ENCODE data around the gene PTGER3.

Gene PTGER3

GRCh38 chr1:71023515-71023914 lies 24.1 kb downstream of the PTGER3 start:
- no peaks in the 10 kb centered on the region for H3K4me1 ChIP-seq (ENCODE audit: control insufficient read depth, insufficient read depth, low read length)
- no peak overlapping the region for H3K27ac ChIP-seq (ENCODE audit: low read depth, low read length)
- no peaks in the 10 kb centered on the region for H3K36me3 ChIP-seq (ENCODE audit: control insufficient read depth, insufficient read depth, low read length)
- no peaks in the 10 kb centered on the region for H3K27me3 ChIP-seq (ENCODE audit: control insufficient read depth, insufficient read depth, low read length)
- H3K4me3 ChIP-seq (ENCODE audit: low read length), result no peak overlapping the region
- no peak overlapping the region for H3K9ac ChIP-seq (ENCODE audit: low read length)

GRCh38 chr1:71019233-71019969 lies 28.2 kb downstream of the PTGER3 start:
- Histone ChIP-seq H3K27me3 (ENCODE audit: control insufficient read depth, insufficient read depth, low read length) (no peaks in the 10 kb centered on the region), H3K36me3 (ENCODE audit: control insufficient read depth, insufficient read depth, low read length) (no peaks in the 10 kb centered on the region), H3K27ac (ENCODE audit: low read depth, low read length) (no peak overlapping the region), H3K4me3 (ENCODE audit: low read length) (no peak overlapping the region), H3K9ac (ENCODE audit: low read length) (no peak overlapping the region), H3K4me1 (ENCODE audit: control insufficient read depth, insufficient read depth, low read length) (no peaks in the 10 kb centered on the region)

GRCh38 chr1:71018791-71019190 lies 28.8 kb downstream of the PTGER3 start:
- H3K27me3 ChIP-seq (ENCODE audit: control insufficient read depth, insufficient read depth, low read length), result no peaks in the 10 kb centered on the region
- no peak overlapping the region for H3K4me3 ChIP-seq (ENCODE audit: low read length)
- no peaks in the 10 kb centered on the region for H3K4me1 ChIP-seq (ENCODE audit: control insufficient read depth, insufficient read depth, low read length)
- no peaks in the 10 kb centered on the region for H3K36me3 ChIP-seq (ENCODE audit: control insufficient read depth, insufficient read depth, low read length)
- H3K9ac ChIP-seq (ENCODE audit: low read length), result no peak overlapping the region
- no peak overlapping the region for H3K27ac ChIP-seq (ENCODE audit: low read depth, low read length)

GRCh38 chr1:71015745-71016144 lies 31.9 kb downstream of the PTGER3 start:
- Histone ChIP-seq H3K4me3 (ENCODE audit: low read length) (no peak overlapping the region), H3K27me3 (ENCODE audit: control insufficient read depth, insufficient read depth, low read length) (no peaks in the 10 kb centered on the region), H3K36me3 (ENCODE audit: control insufficient read depth, insufficient read depth, low read length) (no peaks in the 10 kb centered on the region), H3K4me1 (ENCODE audit: control insufficient read depth, insufficient read depth, low read length) (no peaks in the 10 kb centered on the region), H3K27ac (ENCODE audit: low read depth, low read length) (no peak overlapping the region), H3K9ac (ENCODE audit: low read length) (no peak overlapping the region)

- Histone ChIP-seq H3K27me3 (ENCODE audit: control insufficient read depth, insufficient read depth, low read length) (no peaks in the 10 kb centered on the region), H3K9ac (ENCODE audit: low read length) (no peak overlapping the region), H3K27ac (ENCODE audit: low read depth, low read length) (no peak overlapping the region), H3K36me3 (ENCODE audit: control insufficient read depth, insufficient read depth, low read length) (no peaks in the 10 kb centered on the region), H3K4me1 (ENCODE audit: control insufficient read depth, insufficient read depth, low read length) (no peaks in the 10 kb centered on the region), H3K4me3 (ENCODE audit: low read length) (no peak overlapping the region)
Measured at GRCh38 chr1:71014178-71014579, 33.4 kb downstream of the PTGER3 start.

GRCh38 chr1:71002709-71003475 lies 44.7 kb downstream of the PTGER3 start:
- H3K4me3 ChIP-seq (ENCODE audit: low read length), result no peak overlapping the region
- no peak overlapping the region for H3K27ac ChIP-seq (ENCODE audit: low read depth, low read length)
- H3K4me1 ChIP-seq (ENCODE audit: control insufficient read depth, insufficient read depth, low read length), result no peaks in the 10 kb centered on the region
- no peaks in the 10 kb centered on the region for H3K27me3 ChIP-seq (ENCODE audit: control insufficient read depth, insufficient read depth, low read length)
- no peaks in the 10 kb centered on the region for H3K36me3 ChIP-seq (ENCODE audit: control insufficient read depth, insufficient read depth, low read length)
- H3K9ac ChIP-seq (ENCODE audit: low read length), result no peak overlapping the region

- no peaks in the 10 kb centered on the region for H3K4me1 ChIP-seq (ENCODE audit: control insufficient read depth, insufficient read depth, low read length)
- H3K4me3 ChIP-seq (ENCODE audit: low read length), result no peak overlapping the region
- no peak overlapping the region for H3K27ac ChIP-seq (ENCODE audit: low read depth, low read length)
- no peaks in the 10 kb centered on the region for H3K36me3 ChIP-seq (ENCODE audit: control insufficient read depth, insufficient read depth, low read length)
- H3K9ac ChIP-seq (ENCODE audit: low read length), result no peak overlapping the region
- no peaks in the 10 kb centered on the region for H3K27me3 ChIP-seq (ENCODE audit: control insufficient read depth, insufficient read depth, low read length)
Measured at GRCh38 chr1:71001624-71002023, 46.0 kb downstream of the PTGER3 start.

GRCh38 chr1:70997793-70998192 lies 49.8 kb downstream of the PTGER3 start:
- H3K4me1 ChIP-seq (ENCODE audit: control insufficient read depth, insufficient read depth, low read length), result no peaks in the 10 kb centered on the region
- no peaks in the 10 kb centered on the region for H3K27me3 ChIP-seq (ENCODE audit: control insufficient read depth, insufficient read depth, low read length)
- H3K36me3 ChIP-seq (ENCODE audit: control insufficient read depth, insufficient read depth, low read length), result no peaks in the 10 kb centered on the region
- no peak overlapping the region for H3K27ac ChIP-seq (ENCODE audit: low read depth, low read length)
- no peak overlapping the region for H3K9ac ChIP-seq (ENCODE audit: low read length)
- H3K4me3 ChIP-seq (ENCODE audit: low read length), result no peak overlapping the region

GRCh38 chr1:70994753-70995268 lies 52.8 kb downstream of the PTGER3 start:
- Histone ChIP-seq H3K9ac (ENCODE audit: low read length) (no peak overlapping the region), H3K4me3 (ENCODE audit: low read length) (no peak overlapping the region), H3K27ac (ENCODE audit: low read depth, low read length) (no peak overlapping the region), H3K27me3 (ENCODE audit: control insufficient read depth, insufficient read depth, low read length) (no peaks in the 10 kb centered on the region), H3K36me3 (ENCODE audit: control insufficient read depth, insufficient read depth, low read length) (no peaks in the 10 kb centered on the region), H3K4me1 (ENCODE audit: control insufficient read depth, insufficient read depth, low read length) (no peaks in the 10 kb centered on the region)

- Histone ChIP-seq H3K9ac (ENCODE audit: low read length) (no peak overlapping the region), H3K27ac (ENCODE audit: low read depth, low read length) (no peak overlapping the region), H3K27me3 (ENCODE audit: control insufficient read depth, insufficient read depth, low read length) (no peaks in the 10 kb centered on the region), H3K4me3 (ENCODE audit: low read length) (no peak overlapping the region), H3K4me1 (ENCODE audit: control insufficient read depth, insufficient read depth, low read length) (no peaks in the 10 kb centered on the region), H3K36me3 (ENCODE audit: control insufficient read depth, insufficient read depth, low read length) (no peaks in the 10 kb centered on the region)
Measured at GRCh38 chr1:70993798-70994197, 53.8 kb downstream of the PTGER3 start.

- no peak overlapping the region for H3K4me3 ChIP-seq (ENCODE audit: low read length)
- H3K27me3 ChIP-seq (ENCODE audit: control insufficient read depth, insufficient read depth, low read length), result no peaks in the 10 kb centered on the region
- H3K4me1 ChIP-seq (ENCODE audit: control insufficient read depth, insufficient read depth, low read length), result no peaks in the 10 kb centered on the region
- no peak overlapping the region for H3K9ac ChIP-seq (ENCODE audit: low read length)
- H3K27ac ChIP-seq (ENCODE audit: low read depth, low read length), result no peak overlapping the region
- no peaks in the 10 kb centered on the region for H3K36me3 ChIP-seq (ENCODE audit: control insufficient read depth, insufficient read depth, low read length)
Measured at GRCh38 chr1:70992521-70992920, 55.1 kb downstream of the PTGER3 start.

- Histone ChIP-seq H3K27me3 (ENCODE audit: control insufficient read depth, insufficient read depth, low read length) (no peaks in the 10 kb centered on the region), H3K4me1 (ENCODE audit: control insufficient read depth, insufficient read depth, low read length) (no peaks in the 10 kb centered on the region), H3K27ac (ENCODE audit: low read depth, low read length) (no peak overlapping the region), H3K36me3 (ENCODE audit: control insufficient read depth, insufficient read depth, low read length) (no peaks in the 10 kb centered on the region), H3K9ac (ENCODE audit: low read length) (no peak overlapping the region), H3K4me3 (ENCODE audit: low read length) (no peak overlapping the region)
Measured at GRCh38 chr1:70990469-70991253, 57.0 kb downstream of the PTGER3 start.

Measured in rectal smooth muscle tissue (tissue), 1 donor.